DMS114 treated with DMSO at 0.1 percent for 48 hours (cell line): ENCODE measurements around the gene VPS18.

Experiments
- DNase-seq: peaks from one replicate; lab custom pipeline; 2025; ENCODE audit not compliant: unreplicated experiment; lab: John Stamatoyannopoulos, UW

The VPS18 gene

DNA sequence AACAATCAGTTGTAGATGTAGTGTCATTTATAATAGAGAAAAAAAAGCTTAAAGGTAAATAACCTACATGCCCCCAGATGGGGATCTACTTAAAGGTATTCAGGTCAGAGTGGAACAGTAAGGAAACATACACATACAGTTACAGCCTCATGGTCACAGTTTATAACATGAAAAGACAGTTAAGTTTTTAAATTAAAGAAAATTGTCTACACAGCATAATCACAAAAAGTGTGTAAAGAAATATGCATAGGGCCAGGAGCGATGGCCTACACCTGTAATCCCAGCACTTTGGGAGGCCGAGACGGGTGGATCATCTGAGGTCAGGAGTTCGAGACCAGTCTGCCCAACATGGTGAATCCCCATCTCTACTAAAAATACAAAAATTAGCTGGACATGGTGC lies 27.1 kb upstream of the VPS18 start:
- no peak for DNase-seq

DNA sequence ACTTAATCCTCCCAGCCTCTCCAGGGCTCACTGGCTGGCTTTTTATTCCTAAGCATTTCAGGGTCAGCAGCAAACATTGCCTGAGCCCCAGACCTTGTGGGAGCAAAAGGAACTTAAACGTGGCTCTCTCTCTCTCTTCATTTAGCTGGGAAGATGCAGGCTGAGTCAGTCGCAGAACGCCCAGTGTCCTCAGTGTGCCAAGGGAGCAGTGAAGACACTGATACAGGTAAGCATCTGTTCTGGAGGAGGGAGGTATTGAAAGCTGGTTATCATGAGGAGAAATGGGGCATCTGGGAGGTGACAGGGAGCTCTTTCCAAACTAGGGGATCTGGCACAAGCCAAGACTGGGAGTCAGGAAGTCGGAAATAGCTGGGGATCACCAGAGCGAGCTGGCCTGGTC lies 24.6 kb upstream of the VPS18 start:
- DNase-seq = no peak

DNA sequence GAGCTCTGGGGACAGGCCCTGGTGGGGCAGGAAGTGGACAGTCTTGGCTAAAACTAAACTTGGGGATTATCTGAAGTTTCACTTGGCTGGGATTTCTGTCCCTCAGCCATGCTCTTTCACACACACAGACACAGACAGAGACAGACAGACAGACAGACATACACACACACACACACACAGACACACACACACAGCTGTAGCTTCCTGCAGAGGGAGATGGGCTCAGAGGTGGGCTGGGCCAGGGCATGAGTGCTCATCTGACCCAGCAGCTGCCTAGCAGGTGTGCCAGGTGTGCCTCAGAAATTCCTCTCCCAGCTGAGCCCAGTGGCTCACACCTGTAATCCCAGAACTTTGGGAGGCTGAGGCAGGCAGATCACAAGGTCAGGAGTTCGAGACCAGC lies 23.5 kb upstream of the VPS18 start:
- no peak for DNase-seq

DNA sequence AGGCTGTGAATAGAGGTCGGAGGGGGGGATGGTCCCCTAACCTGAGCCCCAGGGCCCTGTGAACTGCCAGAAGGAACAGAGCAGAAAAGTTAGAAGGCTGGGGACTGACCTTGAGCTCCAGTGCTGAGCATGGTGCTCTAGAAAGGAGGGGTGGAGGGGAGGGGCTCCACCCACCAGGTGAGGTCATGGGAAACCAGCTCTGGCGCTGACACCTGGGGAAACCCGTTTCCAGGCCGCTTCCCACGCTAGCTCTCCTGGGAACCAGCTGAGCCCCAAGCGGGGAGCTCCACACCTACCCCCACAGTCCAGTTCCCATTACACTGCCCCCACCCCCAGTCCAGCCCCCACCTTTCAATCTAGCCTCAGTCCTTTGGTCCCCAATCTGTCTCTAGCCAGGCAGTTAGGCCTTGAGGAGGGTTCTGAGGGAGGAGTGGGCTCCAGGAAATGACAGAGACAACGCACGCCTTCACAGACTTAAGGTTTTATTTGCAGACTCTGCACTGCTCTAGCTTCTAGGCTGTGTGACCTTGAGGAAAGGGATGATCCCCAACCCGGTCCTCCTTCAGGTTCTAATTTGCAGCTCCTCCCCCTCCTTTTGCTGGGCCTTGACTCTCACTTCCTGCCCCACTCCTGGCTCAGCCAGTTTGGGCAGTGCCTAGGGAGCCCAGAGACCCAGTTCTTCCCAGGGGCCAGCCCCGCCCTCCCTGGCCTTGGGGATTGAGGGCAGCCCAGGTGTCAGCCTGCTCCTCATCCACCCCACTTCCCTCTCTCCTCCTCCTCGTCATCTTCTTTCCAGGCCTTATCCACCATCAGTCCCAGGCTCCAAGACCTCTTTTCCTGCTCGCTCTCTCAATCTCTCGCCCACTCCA lies 22.3 kb upstream of the VPS18 start:
- DNase-seq = no peak

DNA sequence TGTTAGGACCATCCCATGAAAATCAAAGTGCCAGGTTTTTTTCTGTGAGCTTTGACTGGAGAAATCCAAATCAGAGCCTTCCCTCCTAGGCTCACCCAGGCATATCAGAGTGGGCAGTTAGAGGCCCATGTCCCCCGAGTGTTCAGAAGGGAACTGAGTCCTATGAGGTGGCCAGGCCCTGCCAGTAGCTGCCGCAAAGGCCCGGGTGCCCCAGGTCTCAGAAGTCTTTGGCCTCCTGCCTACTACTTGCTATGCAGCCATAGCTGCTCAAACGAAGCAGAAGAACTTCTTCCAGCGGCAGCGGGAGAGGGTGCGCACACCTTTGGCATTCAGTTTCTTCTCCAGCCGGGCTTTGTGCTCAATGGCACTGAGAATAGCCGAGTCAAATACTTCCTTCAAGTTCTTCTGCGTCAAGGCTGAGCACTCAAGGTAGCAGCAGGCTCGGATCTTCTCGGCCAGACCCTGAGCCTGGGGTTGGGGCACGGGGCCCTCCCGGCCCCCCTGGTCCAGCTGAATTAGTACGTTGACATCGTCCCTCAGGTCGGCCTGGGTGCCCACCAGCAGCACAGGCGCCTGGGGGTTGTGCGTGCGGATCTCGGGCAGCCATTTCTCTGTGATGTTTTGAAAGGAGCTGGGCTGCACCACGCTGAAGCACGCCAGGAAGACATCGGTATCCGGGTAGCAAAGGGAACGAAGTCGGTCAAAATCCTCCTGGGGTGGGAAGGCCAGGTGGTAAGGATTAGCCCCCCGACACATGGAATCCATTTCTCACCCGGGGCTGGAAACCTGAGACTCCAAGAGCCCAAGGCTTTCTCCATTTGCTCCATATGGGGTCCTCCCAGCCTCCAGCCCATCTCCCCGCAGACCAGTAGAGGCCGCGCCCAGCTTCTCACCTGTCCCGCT lies 21.2 kb upstream of the VPS18 start:
- no peak for DNase-seq

DNA sequence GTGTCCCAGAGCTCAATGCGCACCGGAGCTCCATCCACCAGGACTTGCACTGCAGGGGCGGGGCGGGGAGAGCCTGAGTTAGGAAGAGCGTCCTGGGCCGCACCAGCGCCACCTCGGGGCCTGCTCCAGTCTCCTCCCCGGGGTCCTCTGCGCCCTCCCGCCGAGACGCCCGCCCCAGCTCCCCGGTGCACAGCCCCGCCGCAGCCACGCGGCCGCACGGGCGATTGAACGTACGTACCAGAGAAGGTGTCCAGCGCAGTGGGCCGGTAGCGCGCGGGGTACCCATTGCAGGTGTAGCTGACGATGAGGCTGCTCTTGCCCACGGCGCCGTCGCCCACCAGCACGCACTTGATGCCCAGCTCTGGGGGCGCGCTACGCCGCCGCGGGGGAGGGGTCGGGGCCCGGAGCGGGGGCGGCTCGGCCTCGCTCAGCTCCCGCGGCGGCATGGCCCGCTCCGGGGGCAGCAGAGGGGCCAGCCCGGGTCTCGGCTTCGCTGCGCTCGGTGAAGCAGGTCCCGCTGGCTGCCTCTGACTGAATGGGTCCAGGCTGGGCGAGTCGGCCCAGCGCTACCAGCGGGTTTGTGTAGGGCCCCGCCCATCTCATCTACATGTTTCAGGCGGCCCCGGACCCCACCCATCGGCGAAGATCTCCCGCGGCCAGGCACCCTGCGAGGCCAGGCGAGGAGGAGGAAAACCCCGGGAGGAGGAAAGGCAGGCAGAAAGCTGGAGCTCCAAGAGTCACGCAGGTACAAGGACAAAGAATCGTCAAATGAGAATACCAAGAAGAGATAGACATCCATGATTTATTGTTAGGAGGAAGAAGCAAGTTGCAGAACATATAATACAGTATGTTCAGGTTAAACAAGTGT lies 20.3 kb upstream of the VPS18 start, which contains the start of gene RHOV:
RHOV (minus strand) TSS at position 541 of the 868 bp plus-strand sequence; CDS start at position 446, 95 bp downstream.
- DNase-seq = peak; percentile 46

DNA sequence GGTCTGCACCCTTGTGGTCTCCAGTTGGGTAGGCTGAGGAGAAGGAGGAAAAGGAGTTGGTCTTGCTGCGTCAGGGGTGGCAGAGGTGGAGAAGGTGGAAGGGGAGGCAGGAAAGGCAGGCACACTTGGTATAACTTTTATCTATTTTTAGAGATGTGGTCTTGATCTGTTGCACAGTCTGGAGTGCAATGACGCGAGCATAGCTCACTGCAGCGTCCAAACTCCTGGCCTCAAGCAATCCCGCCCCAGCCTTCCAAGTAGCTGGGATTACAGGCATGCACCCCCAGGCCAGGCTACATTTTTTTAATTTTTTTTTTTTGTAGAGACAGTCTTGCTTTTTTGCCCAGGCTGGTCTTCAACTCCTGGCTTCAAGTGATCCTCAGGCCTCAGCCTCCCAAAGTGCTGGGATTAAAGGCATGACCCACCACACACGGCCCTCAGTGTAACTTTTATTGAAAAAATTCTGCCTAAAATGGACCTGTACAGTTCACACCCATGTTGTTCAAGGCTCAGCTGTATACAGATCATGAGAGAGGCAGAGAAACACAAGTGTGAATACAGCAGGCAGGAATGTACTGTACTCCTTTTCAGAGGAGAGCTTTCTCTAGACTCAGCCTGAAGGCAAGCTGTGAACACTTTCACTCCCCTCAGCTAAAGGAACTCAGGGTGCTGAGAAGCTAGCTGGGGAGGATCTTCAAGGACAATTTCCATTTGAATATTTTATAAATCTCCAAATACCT lies 18.1 kb upstream of the VPS18 start:
- DNase-seq = no peak

DNA sequence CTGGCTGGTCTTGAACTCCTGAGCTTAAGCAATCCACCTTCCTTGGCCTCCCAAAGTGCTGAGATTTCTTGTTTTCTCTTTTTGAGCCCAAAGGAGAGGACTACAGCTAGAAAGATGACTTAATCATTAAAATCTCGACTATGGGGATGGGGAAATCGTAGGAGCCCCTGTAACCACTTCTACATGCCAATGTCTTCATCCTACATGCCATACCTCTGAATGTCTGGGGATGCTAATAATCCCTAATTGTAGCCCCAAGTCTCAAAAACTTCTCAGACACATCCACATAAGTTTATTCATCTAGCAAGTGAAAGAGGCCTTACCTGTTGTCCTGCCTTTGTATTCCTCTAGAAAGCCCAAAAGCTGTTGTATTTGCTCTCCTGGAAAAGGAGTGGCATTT lies 16.6 kb upstream of the VPS18 start:
- DNase-seq = no peak

DNA sequence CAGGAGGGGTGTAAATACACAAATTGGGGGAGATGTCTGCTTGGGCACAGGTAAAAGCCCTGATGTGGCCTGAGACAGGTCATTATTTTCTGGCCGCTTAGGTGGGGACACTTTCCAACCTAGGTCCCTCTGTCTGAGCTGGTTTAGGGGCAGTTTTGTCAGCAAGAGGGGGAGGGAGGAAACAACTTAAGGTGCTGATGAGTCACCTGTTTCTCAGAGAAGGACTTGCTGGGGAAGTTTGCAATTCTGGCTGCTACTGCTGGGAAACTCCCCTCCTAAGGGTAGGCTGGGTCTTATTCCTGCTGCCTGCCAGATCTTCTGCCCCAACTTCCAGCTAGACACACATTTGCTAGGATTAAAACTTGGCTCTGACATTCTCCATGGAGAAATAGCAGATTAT lies 15.5 kb upstream of the VPS18 start:
- DNase-seq = no peak

DNA sequence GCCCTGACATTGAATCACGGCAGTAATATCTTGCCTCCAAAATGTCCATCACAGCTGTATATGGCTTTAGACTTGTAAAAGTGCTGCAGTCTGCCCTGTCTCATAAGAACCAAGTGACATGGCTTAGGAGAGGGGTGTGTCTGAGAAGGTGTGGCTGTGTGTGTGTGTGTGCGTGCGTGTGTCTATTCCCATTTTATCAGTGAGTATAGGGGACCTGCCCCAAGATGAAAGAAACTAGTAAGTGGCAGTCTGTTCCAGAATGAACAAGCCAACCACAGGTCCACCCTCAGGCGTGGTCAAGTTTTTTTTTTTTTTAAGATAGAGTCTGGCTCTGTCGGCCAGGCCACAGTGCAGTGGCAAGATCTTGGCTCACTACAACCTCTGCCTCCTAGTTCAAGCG lies 14.6 kb upstream of the VPS18 start:
- DNase-seq = no peak

DNA sequence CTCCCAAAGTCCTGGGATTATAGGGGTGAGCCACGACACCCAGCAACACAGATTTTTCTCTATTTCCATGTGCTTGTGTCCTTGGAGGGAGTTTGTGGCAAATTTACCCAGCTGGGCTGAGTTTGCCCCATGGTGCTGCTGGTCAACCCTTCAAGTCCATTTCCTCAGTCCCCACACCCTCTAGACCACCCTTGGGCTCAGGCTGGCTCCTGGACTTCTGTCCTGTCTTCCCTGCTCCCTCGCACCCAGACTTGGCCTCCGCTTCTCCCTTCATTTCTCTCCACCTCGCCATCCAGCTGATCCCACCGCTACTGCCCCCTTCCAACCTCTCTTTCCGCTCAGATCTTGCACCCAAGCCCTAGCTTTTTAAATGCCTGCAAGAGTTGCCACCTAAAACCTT lies 12.9 kb upstream of the VPS18 start:
- no peak for DNase-seq

DNA sequence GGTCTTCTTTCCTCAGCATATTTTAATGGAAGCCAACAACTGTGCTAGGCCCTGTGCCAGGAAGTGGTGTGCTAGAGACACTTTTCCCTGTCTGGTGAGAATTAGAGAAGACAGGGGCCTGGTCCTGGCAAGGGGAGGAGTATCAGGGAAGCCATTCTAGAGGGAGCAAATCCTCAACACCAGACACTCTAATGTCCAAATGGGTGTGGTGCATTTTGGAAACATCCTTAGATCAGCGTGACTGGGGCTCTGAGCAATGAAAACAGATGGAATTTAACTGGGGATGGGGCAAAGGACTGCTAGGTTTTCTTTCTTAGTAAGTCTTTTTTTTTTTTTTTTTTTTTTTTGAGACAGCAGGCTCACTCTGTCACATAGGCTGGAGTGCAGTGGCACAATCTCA lies 7.7 kb upstream of the VPS18 start:
- DNase-seq = no peak

DNA sequence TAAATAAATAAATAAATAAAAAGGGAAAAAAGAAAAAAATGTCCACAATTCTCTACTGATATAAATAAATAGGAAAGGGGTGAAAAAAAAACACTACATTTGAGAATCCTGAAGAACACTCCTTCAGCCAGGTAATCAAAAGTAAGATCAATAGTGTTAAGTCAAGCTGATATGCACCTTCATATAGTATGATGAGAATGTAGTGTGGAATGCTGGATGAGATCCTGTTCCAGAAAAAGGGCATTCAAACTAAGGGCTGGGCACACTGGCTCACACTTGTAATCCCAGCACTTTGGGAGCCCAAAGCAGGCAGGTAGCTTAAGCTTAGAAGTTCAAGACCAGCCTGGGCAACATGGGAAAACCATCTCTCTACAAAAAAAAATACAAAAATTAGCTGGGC lies 5.1 kb upstream of the VPS18 start:
- no peak for DNase-seq

DNA sequence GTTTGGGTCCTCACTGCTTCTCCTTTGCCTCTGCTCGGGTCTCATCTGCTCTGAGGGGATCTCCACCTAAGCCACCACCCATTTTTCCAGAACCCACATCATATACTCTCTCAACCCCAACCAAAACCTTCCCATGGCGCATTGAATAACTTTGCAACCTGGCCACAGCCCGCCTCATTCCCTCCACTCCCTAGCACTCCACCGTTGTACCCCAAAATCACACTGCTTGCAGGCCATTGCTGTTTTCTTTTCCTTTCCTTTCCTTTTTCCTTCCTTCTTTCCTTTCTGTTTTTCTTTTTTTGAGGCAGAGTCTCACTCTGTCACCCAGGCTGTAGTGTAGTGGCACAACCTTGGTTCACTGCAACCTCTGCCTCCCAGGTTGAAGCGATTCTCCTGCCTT lies 3.1 kb upstream of the VPS18 start:
- no peak for DNase-seq

DNA sequence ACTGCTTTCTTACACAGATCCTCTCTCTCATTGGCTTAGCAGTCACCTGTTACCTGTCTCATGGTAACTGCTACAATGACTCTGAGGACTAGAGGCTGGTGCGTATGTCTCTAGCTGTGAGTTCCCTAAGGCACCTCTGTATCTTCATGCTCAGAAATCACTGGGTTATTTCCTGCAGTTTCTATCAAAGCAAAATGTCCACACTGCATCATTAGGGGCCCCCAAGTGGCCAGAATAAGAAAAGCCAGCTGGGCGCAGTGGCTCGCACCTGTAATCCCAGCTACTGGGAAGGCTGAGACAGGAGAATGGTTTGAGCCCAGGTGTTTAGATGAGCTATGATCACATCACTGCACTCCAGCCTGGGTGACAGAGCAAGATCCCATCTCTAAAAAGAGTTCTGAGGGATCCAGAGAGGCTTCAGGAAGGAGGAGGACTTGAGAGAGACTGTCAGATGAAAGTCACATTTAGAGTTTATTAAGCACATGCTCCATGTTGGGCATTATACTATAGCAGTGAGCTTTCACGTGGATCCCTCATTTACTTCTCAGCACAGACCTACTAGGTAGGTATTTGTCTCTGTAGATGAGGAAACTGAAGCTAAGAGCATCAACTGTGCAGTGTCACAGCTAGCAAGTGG lies 2.3 kb upstream of the VPS18 start:
- DNase-seq = no peak

DNA sequence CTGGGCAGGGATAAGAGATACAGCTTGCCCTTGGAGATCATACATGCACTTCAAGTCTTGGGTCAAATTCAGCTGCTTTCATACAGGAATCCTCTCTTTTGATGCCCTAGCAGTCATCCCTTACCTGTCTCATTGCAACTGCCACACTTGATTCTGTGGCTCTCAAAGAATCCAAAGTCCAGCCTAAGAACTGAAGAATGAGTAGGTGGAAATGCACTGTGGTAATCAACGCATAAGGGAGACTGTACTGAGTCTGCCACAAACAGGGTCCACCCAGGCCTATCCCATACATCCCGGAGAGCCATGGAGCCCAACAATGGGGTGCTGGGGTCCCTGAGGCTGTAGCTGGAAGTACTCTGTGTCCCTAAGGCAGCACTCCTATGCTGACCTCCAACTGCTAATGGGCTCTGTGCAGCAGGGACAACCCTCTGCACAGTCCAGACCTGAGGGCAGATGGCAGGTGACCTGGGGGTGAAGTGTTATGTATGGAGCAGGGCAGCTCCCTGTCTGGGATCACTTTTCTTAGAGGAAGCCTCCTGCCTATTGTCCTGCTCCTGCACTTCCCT lies 1.7 kb upstream of the VPS18 start:
- DNase-seq = no peak

DNA sequence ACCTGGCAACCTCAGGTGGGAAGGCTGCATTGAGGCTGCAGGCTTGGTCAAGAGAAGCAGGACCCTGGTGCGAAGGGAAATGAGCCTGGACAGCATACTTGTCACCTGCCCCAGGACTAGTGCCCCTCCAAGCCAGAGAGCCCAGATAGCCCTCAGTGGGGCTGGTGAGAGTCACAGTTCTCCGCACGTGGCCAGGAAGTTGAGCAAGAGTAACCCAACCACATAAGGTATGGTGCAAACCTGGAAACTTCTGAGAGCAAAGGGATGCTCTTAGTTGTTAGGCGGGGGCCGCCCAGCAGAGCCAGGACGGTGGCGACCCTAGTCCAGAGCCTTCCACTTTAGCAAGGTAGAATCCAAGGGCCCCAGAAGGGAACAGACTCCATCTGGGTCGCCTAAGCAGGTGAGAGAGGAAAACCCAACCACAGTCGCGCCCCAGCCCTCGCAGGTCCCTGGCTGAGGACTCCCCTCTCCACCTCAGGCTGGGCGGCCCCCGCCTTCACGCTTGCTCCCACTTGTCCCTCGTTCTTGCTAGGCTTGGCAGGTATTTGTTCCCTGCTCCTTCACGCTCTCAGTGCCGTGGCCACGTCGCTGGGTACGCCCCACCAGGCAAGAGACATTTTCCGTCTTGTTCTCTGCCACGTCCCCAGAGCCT lies 1.1 kb upstream of the VPS18 start:
- no peak for DNase-seq

DNA sequence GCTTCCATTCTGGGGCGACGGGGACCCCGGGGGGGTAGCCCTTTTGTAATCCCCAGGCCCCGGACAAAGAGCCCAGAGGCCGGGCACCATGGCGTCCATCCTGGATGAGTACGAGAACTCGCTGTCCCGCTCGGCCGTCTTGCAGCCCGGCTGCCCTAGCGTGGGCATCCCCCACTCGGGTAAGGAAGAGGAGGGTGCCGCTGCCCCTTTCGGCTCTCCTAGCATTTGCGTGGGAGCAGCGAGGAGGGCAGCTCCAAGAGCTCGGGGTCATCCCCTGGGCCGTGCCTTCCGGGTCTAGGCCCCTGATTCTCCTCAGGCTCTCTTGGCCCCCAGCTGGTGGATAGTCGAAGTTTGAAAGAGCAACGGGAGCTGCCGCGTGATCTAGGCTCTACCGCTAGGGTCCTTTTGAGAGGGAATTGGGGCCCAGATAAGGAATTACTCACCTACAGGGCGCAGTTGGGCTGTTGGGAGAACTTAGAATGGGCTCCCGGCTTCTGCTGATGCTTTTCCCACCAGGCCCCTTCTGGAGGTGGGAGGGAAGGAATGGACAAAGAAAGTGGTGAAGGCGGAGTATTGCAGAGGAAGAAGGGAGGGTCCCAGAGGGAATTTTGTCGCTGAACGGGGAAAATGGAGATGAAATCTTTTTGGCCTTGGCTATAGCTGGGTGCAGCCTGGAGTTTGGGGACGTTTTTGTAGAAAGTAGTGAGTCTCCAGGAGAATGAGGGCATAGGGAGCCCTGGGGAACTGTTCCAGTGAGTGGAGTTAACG lies 615 bp downstream of the VPS18 start:
- peak; percentile 75 for DNase-seq
